AG09309 (cell line): ENCODE results near the gene CABLES1.
"Not testable (repeated sequence)": the region's sequence is repeated elsewhere in the genome, so short reads cannot be mapped to it uniquely, and the experiment has no call there.

ENCODE experiments used
- DNase-seq: peaks from one replicate; pipeline ENCODE4 v3.0.0-alpha.2; 2010; ENCODE audit warnings: low read depth
- H3K4me3 ChIP-seq: 2 replicates; pipeline ENCODE4 v1.5.1; 2011; ENCODE audit warnings: mild to moderate bottlenecking, low read depth, low read length, moderate library complexity; ENCODE audit not compliant: control insufficient read depth
- TF ChIP-seq, protein P1 (sequence below): IDR thresholded peaks from 2 replicates; pipeline ENCODE4 v1.5.1; 2011; ENCODE audit warnings: mild to moderate bottlenecking, low read depth, low read length, inconsistent platforms; ENCODE audit not compliant: insufficient read depth, control insufficient read depth; ENCODE audit errors: missing control alignments

CABLES1 gene

DNA sequence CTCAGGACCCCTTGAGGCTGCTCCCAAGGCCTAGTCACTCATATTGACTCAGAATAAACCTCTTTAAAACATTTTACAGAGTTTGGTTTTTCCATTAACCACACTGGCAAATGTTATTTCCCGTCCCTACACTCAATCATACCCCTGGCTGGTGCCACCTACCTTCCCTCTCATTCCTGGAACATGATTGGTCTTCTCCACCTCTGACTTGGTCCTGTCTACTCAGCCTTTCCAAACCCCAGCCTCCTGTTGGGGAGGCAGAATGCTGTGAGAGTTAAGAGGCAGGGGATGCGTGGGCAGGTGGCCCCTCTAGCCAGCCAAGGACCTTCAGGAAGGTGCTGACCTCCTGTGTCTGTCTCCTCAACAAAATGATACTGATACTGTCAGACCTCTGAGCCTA, 149.3 kb downstream of the CABLES1 start:
- H3K4me3 ChIP-seq = no peak overlapping the region
- no peak for DNase-seq
- TF ChIP-seq, protein P1, sequence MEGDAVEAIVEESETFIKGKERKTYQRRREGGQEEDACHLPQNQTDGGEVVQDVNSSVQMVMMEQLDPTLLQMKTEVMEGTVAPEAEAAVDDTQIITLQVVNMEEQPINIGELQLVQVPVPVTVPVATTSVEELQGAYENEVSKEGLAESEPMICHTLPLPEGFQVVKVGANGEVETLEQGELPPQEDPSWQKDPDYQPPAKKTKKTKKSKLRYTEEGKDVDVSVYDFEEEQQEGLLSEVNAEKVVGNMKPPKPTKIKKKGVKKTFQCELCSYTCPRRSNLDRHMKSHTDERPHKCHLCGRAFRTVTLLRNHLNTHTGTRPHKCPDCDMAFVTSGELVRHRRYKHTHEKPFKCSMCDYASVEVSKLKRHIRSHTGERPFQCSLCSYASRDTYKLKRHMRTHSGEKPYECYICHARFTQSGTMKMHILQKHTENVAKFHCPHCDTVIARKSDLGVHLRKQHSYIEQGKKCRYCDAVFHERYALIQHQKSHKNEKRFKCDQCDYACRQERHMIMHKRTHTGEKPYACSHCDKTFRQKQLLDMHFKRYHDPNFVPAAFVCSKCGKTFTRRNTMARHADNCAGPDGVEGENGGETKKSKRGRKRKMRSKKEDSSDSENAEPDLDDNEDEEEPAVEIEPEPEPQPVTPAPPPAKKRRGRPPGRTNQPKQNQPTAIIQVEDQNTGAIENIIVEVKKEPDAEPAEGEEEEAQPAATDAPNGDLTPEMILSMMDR = no peak

DNA sequence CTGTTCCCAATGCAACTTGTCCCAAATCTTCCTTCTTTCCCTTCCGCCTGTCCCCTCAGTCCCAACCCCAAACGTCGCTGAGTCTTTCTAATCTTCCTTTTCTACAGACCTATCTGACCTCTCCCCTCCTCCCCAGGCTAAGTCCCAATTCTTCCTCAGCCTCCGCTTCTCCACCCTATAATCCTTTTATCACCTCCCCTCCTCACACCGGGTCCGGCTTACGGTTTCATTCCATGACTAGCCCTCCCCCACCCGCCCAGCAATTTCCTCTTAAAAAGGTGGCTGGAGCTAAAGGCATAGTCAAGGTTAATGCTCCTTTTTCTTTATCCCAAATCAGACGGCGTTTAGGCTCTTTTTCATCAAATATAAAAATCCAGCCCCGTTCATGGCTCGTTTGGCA, 150.3 kb downstream of the CABLES1 start:
- not testable (repeated sequence) for DNase-seq, H3K4me3 ChIP-seq

DNA sequence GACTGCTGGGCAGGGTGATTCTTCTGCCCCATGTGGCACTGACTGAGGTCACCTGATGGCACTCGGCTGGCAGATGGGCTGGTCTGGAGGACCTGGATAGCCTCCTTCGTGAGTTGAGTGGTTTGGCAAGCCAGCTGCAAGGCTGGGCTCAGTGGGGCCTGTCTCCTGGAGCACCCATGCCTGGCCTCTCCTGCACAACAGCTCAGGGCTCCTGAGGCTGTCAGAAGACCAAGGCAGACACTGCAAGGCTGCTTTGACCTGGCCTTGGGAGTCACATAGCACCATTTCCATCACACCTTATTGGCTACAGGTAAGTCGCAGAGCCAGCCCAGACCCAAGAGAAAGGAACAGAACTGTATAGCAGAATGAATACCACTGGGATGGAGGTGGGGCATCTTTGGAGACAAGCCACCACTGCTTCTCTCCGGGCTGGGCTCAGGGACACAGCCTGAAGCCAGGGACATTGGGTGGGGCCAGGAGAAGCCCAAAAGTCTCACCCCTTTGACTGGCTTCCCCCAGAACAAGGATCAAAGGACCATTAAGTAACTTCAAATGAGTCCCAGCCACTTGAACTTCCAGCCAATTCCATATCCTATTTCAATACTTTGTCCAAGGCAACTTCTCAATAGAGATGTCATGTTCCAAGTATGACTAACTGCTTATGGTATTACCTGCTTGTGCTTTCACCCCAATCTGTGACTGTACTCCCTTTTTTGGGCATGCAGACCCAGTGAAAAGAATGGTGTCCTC, 156.3 kb downstream of the CABLES1 start:
- peak; percentile 35 for DNase-seq

DNA sequence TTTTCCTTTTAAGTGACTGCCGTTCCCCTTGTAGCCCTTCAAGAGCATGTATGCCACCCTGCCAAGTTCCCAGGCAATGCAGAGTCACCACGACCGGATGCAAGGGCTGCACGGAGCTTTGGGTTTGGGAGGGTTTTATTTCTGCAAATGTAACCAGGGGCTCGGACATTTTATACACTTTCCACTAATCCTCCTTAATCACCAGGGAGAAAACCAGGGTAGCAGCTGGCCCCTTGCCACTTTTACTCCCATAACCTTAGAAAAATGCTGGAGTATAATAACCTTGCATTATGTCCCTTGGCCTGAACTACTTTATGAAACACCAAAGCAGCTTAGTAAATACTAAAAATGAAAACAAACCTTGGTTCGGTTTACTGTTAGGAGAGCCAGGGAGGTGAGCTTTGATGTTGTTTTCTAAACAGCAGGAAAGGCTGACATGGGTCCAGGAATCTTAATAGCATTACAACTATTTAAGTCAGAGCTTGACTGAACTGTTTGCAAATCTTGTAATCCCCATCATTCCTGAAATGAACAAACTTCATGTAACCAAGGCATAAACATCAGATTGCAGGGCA, 165.0 kb downstream of the CABLES1 start:
- DNase-seq = no peak
- H3K4me3 ChIP-seq = no peak overlapping the region
- TF ChIP-seq, protein P1 = no peak

More for the DNA sequence above, 156.3 kb downstream of the CABLES1 start:
- TF ChIP-seq, protein P1 = no peak
- no peak overlapping the region for H3K4me3 ChIP-seq

DNA sequence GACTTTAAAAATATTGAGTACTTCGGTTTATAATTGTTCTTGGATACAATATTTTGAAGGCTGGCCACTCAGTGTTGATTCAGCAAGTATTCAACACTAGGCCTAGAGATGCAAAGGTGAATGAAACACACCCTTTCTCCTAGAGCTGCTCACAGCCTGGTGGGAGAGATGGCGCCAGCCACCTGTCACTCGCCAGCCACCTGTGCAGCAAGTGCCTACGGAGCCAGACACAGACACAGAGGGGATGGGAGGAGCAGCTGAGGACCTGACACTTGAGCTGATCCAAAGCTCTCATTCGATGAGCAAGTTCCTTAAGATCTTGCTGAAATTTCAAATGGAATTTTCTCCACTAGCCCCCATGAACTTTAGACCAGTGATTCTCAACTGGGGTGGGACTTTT, 166.7 kb downstream of the CABLES1 start:
- DNase-seq = no peak
- TF ChIP-seq, protein P1 = no peak
- no peak overlapping the region for H3K4me3 ChIP-seq

DNA sequence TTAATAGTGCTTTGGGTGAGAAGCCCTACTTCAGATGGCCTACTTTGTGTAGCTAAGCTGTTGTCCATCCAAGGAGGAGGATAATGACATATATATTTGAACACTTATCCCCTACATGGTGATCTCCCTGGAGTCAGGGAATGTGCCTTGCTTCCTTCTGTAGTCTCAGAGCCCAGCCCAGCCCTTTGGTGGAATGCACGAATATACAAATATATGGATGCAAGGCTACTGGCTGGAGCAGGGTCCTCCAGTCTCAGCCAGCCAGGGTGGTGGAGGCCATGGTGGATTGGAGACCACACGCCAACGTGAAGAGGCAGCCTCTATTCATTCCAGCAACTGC, 167.2 kb downstream of the CABLES1 start:
- no peak for DNase-seq
- H3K4me3 ChIP-seq = no peak overlapping the region
- TF ChIP-seq, protein P1 = no peak

DNA sequence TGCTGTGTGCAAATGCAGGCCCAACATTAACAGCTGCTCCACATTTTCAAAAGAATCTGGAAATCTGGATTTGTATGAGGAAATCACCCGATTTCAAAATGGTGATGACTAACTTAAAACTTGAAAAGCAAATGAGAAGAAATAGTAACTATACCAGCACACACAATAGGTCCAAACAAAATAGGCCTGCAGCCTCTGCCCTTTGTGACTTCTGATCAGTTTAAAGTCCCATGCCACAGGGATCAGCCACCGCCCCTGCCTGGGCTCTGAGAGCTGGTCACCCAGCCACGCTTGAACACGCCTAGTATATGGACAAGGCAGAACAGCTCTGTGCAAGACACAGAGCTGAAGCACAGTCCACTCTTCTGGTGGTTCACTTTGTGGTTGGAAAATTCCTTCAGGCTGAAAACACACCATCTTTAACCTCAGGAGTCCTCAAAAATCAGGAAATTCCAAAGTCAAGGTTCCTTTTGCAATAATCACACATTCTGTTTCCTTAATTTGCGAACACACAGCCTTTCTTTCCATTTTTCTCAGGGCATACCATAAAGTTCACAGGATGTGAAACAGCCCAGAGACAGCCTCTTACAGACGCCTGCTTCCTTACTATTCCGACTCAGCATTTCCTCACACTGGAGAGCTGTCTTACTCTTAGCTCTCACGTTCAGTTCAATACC, 167.7 kb downstream of the CABLES1 start:
- DNase-seq = peak; percentile 87
- TF ChIP-seq, protein P1 = no peak
- H3K4me3 ChIP-seq = no peak overlapping the region
